Activated naive CD4-positive, alpha-beta T cell treated with anti-CD3 and anti-CD28 coated beads for 36 hours (primary cell): ENCODE data around the gene RPL22. TPM values are rescaled to one million over a fixed set of nuclear protein-coding genes. Genes with fewer than 3 reads are reported as not detected.

Source experiments
- CTCF ChIA-PET: fragments of 350-600 bp; sonication (Branson Sonifier 250); formaldehyde crosslinking; loops from one replicate; lab custom pipeline; 2021; ENCODE audit warnings: antibody characterized with exemption; lab: Charles Lee
- DNase-seq: peaks from one replicate; pipeline ENCODE4 v3.0.0-alpha.2; 2020
- H3K27ac Mint-ChIP-seq: one replicate; pipeline ENCODE4 v1.8.0; 2021; ENCODE audit warnings: mild to moderate bottlenecking, mixed read lengths
- H3K27me3 Mint-ChIP-seq: one replicate; pipeline ENCODE4 v1.8.0; 2021; ENCODE audit warnings: low read depth, mixed read lengths
- H3K36me3 Mint-ChIP-seq: one replicate; pipeline ENCODE4 v1.8.0; 2021; ENCODE audit warnings: low read depth, mixed read lengths
- H3K4me1 Mint-ChIP-seq: one replicate; pipeline ENCODE4 v1.8.0; 2021; ENCODE audit warnings: low read depth, mixed read lengths
- H3K4me3 Mint-ChIP-seq: one replicate; pipeline ENCODE4 v1.8.0; 2021; ENCODE audit warnings: mild to moderate bottlenecking, moderate library complexity, mixed read lengths
- H3K9me3 Mint-ChIP-seq: one replicate; pipeline ENCODE4 v1.8.0; 2021; ENCODE audit warnings: mixed read lengths
- intact Hi-C: fragments of 100-400 bp; cut with micrococcal nuclease; formaldehyde crosslinking; loops from one replicate; pipeline ENCODE4 v1.15.1; 2023
- total RNA-seq, 2 experiments: library from RNA; stranded (reverse); gene quantifications; one replicate each; pipeline ENCODE4 v1.2.3, GENCODE V29; 2021

Gene RPL22
- total RNA-seq, 2 experiments from 2014 or later = 507 to 553 TPM

DNA sequence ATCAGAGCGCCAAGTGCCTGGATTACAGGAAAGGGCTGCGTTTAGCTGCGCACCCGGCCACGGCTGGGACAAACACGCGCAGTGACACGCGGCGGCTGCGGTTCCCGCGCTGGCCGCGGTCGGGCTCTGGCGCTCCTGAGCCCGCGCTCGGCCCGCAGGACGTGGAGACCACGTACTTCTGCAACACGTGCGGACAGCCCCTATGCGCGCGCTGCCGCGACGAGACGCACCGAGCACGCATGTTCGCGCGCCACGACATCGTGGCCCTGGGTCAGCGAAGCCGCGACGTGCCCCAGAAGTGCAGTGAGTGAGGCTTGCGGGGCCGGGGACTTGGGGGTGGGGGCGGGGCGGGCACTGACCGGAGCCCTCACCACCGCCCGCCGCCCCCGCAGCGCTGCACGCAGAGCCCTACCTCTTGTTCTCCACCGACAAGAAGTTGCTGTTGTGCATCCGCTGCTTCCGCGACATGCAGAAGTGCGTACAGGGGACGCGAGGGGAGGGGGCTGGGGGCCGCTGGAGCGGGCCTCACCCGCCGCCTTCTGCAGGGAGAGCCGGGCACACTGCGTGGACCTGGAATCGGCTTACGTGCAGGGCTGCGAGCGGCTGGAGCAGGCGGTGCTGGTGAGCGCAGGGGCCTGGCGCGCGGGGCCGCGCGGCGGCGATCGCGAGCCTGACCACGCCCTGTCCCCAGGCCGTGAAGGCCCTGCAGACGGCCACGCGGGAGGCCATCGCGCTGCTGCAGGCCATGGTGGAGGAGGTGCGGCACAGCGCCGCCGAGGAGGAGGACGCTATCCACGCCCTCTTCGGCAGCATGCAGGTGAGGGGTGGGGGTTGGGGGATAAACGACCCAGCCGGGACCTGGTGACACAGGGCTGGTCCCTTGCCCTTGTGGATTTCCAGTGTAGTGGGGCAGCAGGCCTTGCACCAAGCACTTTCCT is 9.6 kb upstream of the RPL22 start:
- H3K36me3 Mint-ChIP-seq = no peaks in the 10 kb centered on the region
- no peaks in the 10 kb centered on the region for H3K9me3 Mint-ChIP-seq
- peak overlapping the region; percentile 32 for H3K4me3 Mint-ChIP-seq
- peaks cover 32% of the 10 kb centered on the region for H3K27me3 Mint-ChIP-seq
- peak; percentile 13 for DNase-seq
- CTCF ChIA-PET = interaction anchor here (0.6 to 1.2 kb wide), 6 partner anchors 30 to 272 kb away, joined by 3 to 5 read pairs (median 3); no protein-coding TSS in a partner anchor
- intact Hi-C loops = no loop called here
- no peak overlapping the region for H3K27ac Mint-ChIP-seq
- peaks cover 12% of the 10 kb centered on the region for H3K4me1 Mint-ChIP-seq

DNA sequence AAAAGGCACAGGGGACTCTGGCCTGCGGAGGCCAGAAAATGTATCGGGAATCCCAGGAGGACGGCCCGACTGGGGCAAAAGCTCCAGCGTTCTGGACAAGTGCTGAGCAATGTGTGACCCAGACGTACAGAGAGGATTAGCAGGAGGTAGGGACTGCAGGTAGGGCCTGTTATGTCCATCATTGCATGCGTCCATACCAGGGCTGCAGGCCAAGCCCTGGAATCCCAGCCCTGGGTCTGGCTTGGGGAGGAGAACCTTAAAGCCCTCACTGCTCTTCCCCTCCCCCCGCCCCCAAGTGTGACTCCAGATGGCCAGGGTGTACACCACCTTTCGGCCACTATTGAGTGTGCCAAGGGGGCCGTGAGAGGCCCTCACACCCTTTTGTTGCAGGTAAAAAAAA is 8.5 kb upstream of the RPL22 start:
- Mint-ChIP-seq H3K9me3 (no peaks in the 10 kb centered on the region), H3K4me1 (peaks cover 12% of the 10 kb centered on the region), H3K4me3 (no peak overlapping the region), H3K27me3 (peaks cover 28% of the 10 kb centered on the region), H3K36me3 (no peaks in the 10 kb centered on the region), H3K27ac (no peak overlapping the region)
- no peak for DNase-seq
- intact Hi-C loops = no loop called here
- CTCF ChIA-PET = interaction anchor here (0.6 to 1.4 kb wide), 6 partner anchors 25 to 273 kb away, joined by 3 to 5 read pairs (median 4); no protein-coding TSS in a partner anchor

DNA sequence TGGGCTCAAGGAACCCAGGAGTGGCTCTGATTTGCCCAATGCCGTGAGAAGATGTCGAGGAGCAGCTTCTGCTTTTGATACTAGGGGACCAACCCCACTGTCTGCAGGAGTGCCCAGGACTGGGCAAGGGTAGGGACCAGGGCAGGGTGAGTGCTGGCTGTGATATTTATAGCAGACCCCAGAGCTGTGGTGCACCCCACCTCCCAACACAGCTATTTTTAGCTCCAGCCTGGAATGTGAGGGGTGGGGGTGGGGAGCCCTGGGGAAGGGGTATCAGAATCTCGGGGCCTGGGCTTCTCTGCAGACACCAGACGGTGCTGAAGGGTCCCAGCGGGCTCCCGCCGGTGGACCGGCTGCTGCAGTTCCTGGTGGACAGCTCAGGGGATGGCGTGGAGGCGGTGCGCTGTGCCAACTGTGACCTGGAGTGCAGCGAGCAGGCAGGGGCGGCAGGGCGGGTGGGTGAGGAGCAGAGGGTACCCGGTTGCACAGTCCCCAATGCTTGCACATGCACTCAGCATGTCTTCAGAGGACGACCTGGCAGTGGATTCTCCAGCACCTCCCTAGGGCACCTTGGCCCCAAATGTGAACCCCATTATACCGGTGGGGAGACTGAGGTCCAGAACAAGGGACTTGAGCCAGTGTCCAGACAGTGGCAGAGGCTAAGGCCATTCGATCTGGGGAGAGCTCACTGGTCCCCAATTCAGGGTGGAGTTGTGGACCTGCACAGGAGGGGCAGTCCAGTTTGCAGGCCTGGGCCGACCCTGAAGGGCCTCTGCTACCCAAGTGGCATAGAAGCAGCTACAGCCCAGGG is 7.9 kb upstream of the RPL22 start:
- intact Hi-C loops = no loop called here
- Mint-ChIP-seq H3K9me3 (no peaks in the 10 kb centered on the region), H3K27me3 (peaks cover 23% of the 10 kb centered on the region), H3K36me3 (no peaks in the 10 kb centered on the region), H3K27ac (no peak overlapping the region), H3K4me3 (peak overlapping the region; percentile 67), H3K4me1 (peaks cover 12% of the 10 kb centered on the region)
- CTCF ChIA-PET = interaction anchor here (0.6 to 1.4 kb wide), 8 partner anchors 11 to 199 kb away, joined by 3 to 6 read pairs (median 4); no protein-coding TSS in a partner anchor
- no peak for DNase-seq

DNA sequence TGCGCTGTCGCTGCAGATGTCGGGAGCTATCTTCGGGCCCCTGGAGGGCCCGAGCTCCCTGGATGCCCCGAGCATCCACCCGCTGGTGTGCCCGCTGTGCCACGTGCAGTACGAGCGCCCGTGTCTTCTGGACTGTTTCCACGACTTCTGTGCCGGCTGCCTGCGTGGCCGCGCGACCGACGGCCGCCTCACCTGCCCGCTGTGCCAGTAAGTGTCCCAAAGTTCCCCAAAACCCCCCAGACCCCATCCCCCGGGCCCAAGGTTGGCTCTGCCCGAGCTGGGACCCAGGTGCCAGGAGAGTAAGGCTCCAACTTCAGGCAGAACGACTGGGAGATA is 7.1 kb upstream of the RPL22 start:
- DNase-seq = no peak
- no peak overlapping the region for H3K27ac Mint-ChIP-seq
- CTCF ChIA-PET = interaction anchor here (0.6 to 1.4 kb wide), 13 partner anchors 10 to 302 kb away, joined by 3 to 6 read pairs (median 4); no protein-coding TSS in a partner anchor

DNA sequence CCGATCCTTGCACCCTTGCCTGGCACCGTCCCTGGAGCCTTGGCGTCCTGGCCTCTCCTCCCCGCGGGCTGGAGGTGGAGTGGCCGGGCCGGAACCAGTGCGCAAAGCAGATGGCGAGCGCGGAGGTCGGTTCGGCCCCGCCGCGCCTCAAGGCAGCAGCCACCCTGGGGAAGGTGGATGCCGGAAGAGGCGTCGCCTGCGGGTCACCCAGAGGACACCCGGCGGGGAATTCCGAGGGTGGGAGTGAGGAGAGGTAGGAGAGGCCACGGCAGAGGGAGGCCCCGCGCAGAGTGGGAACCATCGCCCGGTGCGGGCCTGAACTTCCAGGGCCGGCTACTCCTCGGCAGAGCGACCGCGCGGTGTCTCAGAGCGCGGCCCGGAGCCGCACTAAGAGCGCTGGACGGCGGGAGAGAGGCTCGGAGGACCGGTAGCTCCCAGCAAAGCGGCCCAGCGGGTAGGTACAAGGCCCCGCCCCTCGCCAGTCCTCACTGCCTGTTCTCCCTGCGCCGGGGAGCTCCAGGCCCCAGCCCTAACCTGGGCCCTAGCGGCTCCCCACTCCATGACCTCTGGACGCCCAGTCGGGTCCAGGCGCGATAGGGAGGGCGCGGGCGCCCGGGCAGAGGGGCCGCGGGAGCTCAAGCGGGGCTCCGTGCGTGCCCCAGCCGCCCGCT is 6.6 kb upstream of the RPL22 start, which contains the start of gene RNF207:
RNF207 (plus strand) TSS at position 271 of the 671 bp plus-strand sequence. CDS start 417 bp downstream, outside the sequence.
- peaks cover 21% of the 10 kb centered on the region for H3K27me3 Mint-ChIP-seq
- H3K9me3 Mint-ChIP-seq = no peaks in the 10 kb centered on the region
- H3K27ac Mint-ChIP-seq = no peak within 1 kb of the TSS

More for the DNA sequence above, 7.1 kb upstream of the RPL22 start:
- H3K27me3 Mint-ChIP-seq = peaks cover 21% of the 10 kb centered on the region
- no peaks in the 10 kb centered on the region for H3K9me3 Mint-ChIP-seq
- H3K4me3 Mint-ChIP-seq = peak overlapping the region; percentile 67
- peaks cover 12% of the 10 kb centered on the region for H3K4me1 Mint-ChIP-seq
- H3K36me3 Mint-ChIP-seq = no peaks in the 10 kb centered on the region
- intact Hi-C loops = loop anchor here (1.0 kb wide), 1 partner anchor 29 kb away; the partner anchor contains the start of gene ICMT

DNA sequence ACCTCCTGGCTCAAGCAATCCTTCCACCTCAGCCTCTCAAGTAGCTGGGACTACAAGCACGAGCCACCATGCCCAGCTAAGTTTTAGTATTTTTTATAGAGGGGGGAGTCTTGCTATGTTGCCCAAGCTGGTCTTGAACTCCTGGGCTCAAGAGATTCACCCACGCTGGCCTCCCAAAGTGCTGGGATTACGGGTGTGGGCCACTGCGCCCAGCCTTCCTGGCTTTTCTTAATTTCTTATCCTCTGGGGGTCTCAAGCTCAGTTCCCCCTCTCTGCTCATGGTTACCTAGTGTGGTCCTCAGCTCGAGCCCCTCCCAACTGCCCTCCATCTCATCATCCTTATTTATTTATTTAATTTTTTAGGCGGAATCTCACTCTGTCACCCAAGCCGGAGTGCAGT is 2.9 kb upstream of the RPL22 start:
- H3K27me3 Mint-ChIP-seq = peaks cover 6% of the 10 kb centered on the region
- CTCF ChIA-PET = no interaction called here
- intact Hi-C loops = no loop called here
- H3K4me1 Mint-ChIP-seq = peaks cover 33% of the 10 kb centered on the region
- H3K9me3 Mint-ChIP-seq = no peaks in the 10 kb centered on the region
- H3K36me3 Mint-ChIP-seq = peaks cover 18% of the 10 kb centered on the region
- DNase-seq = no peak
- H3K27ac Mint-ChIP-seq = no peak overlapping the region
- H3K4me3 Mint-ChIP-seq = no peak overlapping the region

More for the DNA sequence above, 6.6 kb upstream of the RPL22 start, which contains the start of gene RNF207:
- H3K4me3 Mint-ChIP-seq = peak within 1 kb of the TSS; percentile 67
- DNase-seq = peak; percentile 66
- intact Hi-C loops = loop anchor here (1.0 kb wide), 1 partner anchor 29 kb away; the partner anchor contains the start of gene ICMT
- CTCF ChIA-PET = interaction anchor here (0.6 to 1.3 kb wide), 10 partner anchors 10 to 303 kb away, joined by 3 to 6 read pairs (median 4); no protein-coding TSS in a partner anchor
- H3K36me3 Mint-ChIP-seq = no peaks in the 10 kb centered on the region
- peaks cover 12% of the 10 kb centered on the region for H3K4me1 Mint-ChIP-seq

DNA sequence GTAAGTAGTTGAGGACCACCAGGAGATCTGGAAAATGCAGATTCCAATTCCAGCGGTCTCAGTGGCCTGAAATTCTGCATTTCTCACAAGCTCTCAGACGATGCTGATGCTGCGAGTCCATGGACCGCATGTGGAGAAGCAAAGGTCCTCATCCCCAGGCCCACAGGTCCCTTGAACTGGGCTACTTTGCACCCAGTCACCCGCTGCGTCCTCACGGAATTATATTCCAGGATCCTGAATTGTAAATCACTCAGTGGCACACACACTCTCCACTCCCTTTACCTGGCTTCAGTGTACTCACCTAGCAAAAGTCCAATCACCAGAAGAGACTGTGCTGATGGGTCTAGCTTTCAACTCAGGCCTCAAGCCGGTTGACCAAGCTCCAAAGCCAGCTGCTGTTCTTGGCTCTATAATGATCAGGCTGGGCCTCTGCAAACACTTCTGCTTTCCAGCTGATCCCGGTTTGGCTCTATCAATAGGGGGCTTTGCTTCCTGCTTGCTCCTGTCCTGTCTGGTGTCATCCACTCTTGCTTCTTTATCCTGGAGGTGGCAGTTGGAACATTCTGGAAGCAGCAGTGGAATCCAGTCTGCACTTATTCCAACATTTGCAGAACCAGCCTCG is 904 bp upstream of the RPL22 start:
- no peak for DNase-seq
- no peaks in the 10 kb centered on the region for H3K27me3 Mint-ChIP-seq
- peak overlapping the region; percentile 91 for H3K4me3 Mint-ChIP-seq
- H3K27ac Mint-ChIP-seq = peak overlapping the region; percentile 95
- intact Hi-C loops = no loop called here
- H3K4me1 Mint-ChIP-seq = peaks cover 41% of the 10 kb centered on the region
- CTCF ChIA-PET = interaction anchor here (1.5 kb wide), 1 partner anchor 25 kb away, joined by 4 read pairs; no protein-coding TSS in a partner anchor
- H3K9me3 Mint-ChIP-seq = no peaks in the 10 kb centered on the region
- peaks cover 32% of the 10 kb centered on the region for H3K36me3 Mint-ChIP-seq

DNA sequence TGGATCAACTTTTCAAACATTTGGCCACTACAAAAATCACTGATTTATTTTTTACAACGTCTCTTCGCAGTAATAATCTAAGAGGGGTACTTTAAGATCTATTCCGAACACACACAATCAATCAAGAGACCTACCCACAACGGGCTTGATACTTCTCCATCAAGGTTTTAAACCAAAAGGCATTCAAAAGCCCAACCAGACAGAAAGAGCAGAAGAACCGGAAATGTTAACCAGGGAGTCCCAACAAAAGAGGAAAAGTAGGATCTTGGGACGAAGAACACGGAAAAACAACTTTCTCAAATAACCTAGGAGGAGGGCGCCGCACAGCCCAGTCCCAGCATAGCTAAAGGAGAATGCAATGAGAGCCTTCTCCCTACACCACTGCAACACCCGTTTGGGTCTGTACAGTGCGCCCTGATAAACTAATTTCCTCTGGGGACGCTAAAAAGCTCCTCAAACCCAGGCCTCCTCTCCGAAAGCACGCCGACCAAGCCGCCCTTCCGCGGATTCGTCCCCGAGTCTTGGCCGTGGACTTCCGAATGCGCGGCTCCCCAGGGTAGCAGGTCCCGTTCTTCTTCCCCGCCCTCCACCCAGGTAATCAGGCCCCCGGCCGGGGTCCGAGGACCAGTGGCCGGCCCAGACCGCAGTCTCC is 623 bp downstream of the RPL22 start:
- intact Hi-C loops = loop anchor here (1.0 to 5.0 kb wide), 5 partner anchors 38 to 404 kb away; partner anchors contain the start of genes ACOT7, KLHL21 and NPHP4
- peak overlapping the region; percentile 91 for H3K4me3 Mint-ChIP-seq
- H3K27ac Mint-ChIP-seq = peak overlapping the region; percentile 80
- no peaks in the 10 kb centered on the region for H3K9me3 Mint-ChIP-seq
- peaks cover 39% of the 10 kb centered on the region for H3K4me1 Mint-ChIP-seq
- CTCF ChIA-PET = interaction anchor here (0.8 to 1.8 kb wide), 3 partner anchors 13 to 46 kb away, joined by 3 to 5 read pairs (median 4); partner anchors contain the start of gene HES3
- H3K27me3 Mint-ChIP-seq = no peaks in the 10 kb centered on the region
- H3K36me3 Mint-ChIP-seq = peaks cover 33% of the 10 kb centered on the region
- peak; percentile 24 for DNase-seq

DNA sequence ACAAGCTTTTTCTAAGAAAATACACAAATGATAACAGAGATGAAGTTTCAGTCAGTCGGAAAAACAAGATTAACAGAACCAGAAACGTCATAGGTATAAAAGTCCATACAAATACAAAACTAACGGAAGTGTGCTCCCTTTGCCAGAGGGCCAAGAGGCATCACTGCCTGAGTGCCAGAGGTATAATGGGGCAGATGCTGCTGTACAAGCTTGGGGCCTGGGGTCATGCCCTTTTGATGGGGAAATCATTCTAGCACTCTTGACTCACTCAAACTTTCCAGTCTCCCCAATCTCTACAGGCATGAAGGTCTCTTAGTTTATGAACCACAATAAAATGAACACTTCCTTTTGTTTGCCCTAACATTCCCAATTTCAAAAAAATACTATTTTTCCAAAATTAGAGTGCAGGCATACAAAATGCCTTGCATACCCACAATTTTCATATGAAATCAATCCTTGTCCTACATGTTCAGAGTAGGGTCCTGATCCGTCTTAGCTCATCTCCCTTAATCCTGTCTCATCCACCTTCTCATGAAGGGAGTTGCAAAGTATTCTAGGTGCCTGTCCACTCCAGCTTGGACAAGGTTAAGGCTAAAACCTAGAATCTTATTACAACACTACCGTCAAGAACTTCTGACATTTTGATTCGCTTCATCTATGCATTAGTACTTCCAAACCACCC is 1.5 kb downstream of the RPL22 start:
- no peaks in the 10 kb centered on the region for H3K9me3 Mint-ChIP-seq
- intact Hi-C loops = loop anchor here (5.0 kb wide), 1 partner anchor 404 kb away; the partner anchor contains the start of gene KLHL21
- H3K4me3 Mint-ChIP-seq = peak overlapping the region; percentile 91
- DNase-seq = no peak
- H3K27me3 Mint-ChIP-seq = no peaks in the 10 kb centered on the region
- CTCF ChIA-PET = interaction anchor here (0.6 to 1.8 kb wide), 4 partner anchors 13 to 47 kb away, joined by 3 to 5 read pairs (median 4); partner anchors contain the start of gene HES3
- peaks cover 40% of the 10 kb centered on the region for H3K4me1 Mint-ChIP-seq
- H3K27ac Mint-ChIP-seq = peak overlapping the region; percentile 80
- H3K36me3 Mint-ChIP-seq = peaks cover 37% of the 10 kb centered on the region

DNA sequence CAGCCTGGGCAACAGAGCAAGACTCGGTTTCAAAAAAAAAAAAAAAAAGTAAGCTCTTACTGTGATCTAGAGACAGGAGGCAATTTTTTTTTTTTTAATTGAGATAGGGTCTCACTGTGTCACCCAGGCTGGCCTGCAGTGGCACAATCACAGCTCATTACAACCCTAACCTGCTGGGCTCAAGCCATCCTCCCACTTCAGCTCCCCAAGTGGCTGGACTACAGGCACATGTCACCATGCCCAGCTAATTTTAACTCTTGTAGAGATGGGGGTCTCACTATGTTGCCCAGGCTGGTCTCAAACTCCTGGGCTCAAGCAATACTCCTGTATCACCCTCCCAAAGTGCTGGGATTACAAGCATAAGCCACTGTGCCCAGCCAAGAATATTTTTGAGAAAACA is 7.4 kb downstream of the RPL22 start:
- H3K27me3 Mint-ChIP-seq = no peaks in the 10 kb centered on the region
- H3K9me3 Mint-ChIP-seq = no peaks in the 10 kb centered on the region
- H3K36me3 Mint-ChIP-seq = peaks cover 36% of the 10 kb centered on the region
- no peak for DNase-seq
- H3K4me3 Mint-ChIP-seq = no peak overlapping the region
- intact Hi-C loops = no loop called here
- no peak overlapping the region for H3K27ac Mint-ChIP-seq
- CTCF ChIA-PET = interaction anchor here (0.6 to 1.0 kb wide), 2 partner anchors 12 to 55 kb away, joined by 3 to 4 read pairs; no protein-coding TSS in a partner anchor
- H3K4me1 Mint-ChIP-seq = peaks cover 28% of the 10 kb centered on the region
